SU-DHL-6 (cell line): ENCODE measurements around the gene EDARADD.

ENCODE experiments used
- H2AFZ ChIP-seq: fragments of 200-600 bp; sonication (generic); 2 replicates; pipeline ENCODE4 v1.6.1; 2014; ENCODE audit warnings: low read depth, mild to moderate bottlenecking, moderate library complexity, mixed read lengths, antibody characterized with exemption, low read length; ENCODE audit not compliant: severe bottlenecking
- H3F3A ChIP-seq: fragments of 200-600 bp; shearing (Covaris generic); 2 replicates; pipeline ENCODE4 v1.6.0; 2016; ENCODE audit warnings: antibody characterized with exemption, mild to moderate bottlenecking; ENCODE audit not compliant: insufficient read depth
- H3K27ac ChIP-seq: fragments of 200-600 bp; sonication (generic); 2 replicates; pipeline ENCODE4 v1.5.1; 2016; ENCODE audit warnings: low read depth, mild to moderate bottlenecking, low read length, moderate library complexity, mixed read lengths
- H3K27me3 ChIP-seq: fragments of 200-600 bp; sonication (generic), shearing (Covaris generic); 2 replicates; pipeline ENCODE4 v1.6.0; 2014; ENCODE audit warnings: mild to moderate bottlenecking, low read length
- H3K36me3 ChIP-seq: fragments of 200-600 bp; sonication (generic); 2 replicates; pipeline ENCODE4 v1.6.1; 2014; ENCODE audit warnings: mild to moderate bottlenecking, low read length, mixed read lengths
- H3K4me2 ChIP-seq: fragments of 300-600, 200-600 bp; shearing (Covaris generic), sonication (generic); 2 replicates; pipeline ENCODE4 v1.6.0; 2014; ENCODE audit warnings: low read length, low read depth, mild to moderate bottlenecking; ENCODE audit not compliant: poor library complexity, severe bottlenecking
- H3K4me3 ChIP-seq: fragments of 200-600 bp; sonication (generic); 2 replicates; pipeline ENCODE4 v1.5.1; 2014; ENCODE audit warnings: antibody characterized with exemption, low read length, mild to moderate bottlenecking, mixed read lengths; ENCODE audit not compliant: insufficient read depth, poor library complexity, severe bottlenecking
- H3K79me2 ChIP-seq: fragments of 200-600 bp; sonication (generic); 2 replicates; pipeline ENCODE4 v1.6.1; 2014; ENCODE audit warnings: mild to moderate bottlenecking, low read length, moderate library complexity; ENCODE audit not compliant: insufficient read depth
- H3K9ac ChIP-seq: fragments of 200-600 bp; sonication (generic); 2 replicates; pipeline ENCODE4 v1.7.0; 2014; ENCODE audit warnings: mild to moderate bottlenecking, low read length
- H3K9me2 ChIP-seq: fragments of 200-600 bp; sonication (generic); replicated peaks from 2 replicates; pipeline ENCODE4 v1.6.1; 2014; ENCODE audit warnings: low read length; ENCODE audit not compliant: insufficient read depth
- H3K9me3 ChIP-seq: fragments of 200-600 bp; sonication (generic); 2 replicates; pipeline ENCODE4 v1.6.1; 2014; ENCODE audit warnings: low read length, mixed read lengths; ENCODE audit not compliant: insufficient read depth
- H4K20me1 ChIP-seq: fragments of 200-600 bp; sonication (generic); 2 replicates; pipeline ENCODE4 v1.6.1; 2014; ENCODE audit warnings: low read depth, mild to moderate bottlenecking, antibody characterized with exemption, low read length, moderate library complexity, mixed read lengths
- EZH2phosphoT487 ChIP-seq: fragments of 200-600 bp; sonication (generic), shearing (Covaris generic); conservative IDR thresholded peaks from 2 replicates; pipeline ENCODE4 v1.6.1; 2018; ENCODE audit warnings: mild to moderate bottlenecking, antibody characterized with exemption, low read length, moderate library complexity, mixed read lengths
- TF ChIP-seq, protein P1 (sequence below): fragments of 200-600 bp; sonication (generic); IDR thresholded peaks from one replicate; pipeline ENCODE4 v1.5.1; 2017; ENCODE audit warnings: antibody characterized with exemption, mild to moderate bottlenecking, low read length, moderate library complexity; ENCODE audit not compliant: insufficient read depth, poor library complexity, severe bottlenecking

EDARADD gene

DNA sequence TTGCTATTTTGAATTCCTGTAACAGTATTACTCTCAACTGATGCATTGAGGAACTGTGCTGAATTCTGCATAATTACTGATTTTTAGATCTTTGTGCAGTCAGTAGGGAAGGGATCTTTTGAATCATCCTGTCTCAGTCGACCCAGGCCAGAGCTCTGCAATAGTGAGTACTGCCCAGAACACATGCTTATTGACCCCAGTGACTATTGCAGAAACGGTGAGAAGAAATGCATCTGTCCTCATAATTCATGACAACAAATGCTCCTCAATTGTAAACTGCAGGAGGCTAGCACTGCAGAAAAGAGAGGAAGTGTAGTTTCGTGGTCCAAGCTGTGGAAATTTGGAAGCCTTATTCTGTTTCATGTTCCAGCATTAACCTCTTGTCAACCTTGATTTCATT lies 19.6 kb downstream of the EDARADD start:
- Histone ChIP-seq H3K9me3 (no peaks in the 10 kb centered on the region), H3K79me2 (no peaks in the 10 kb centered on the region), H3K4me2 (no peak overlapping the region), H4K20me1 (no peaks in the 10 kb centered on the region), H3K4me3 (no peak overlapping the region), H3K9ac (no peak overlapping the region), H2AFZ (no peak overlapping the region), H3K9me2 (no peaks in the 10 kb centered on the region), H3K27ac (no peak overlapping the region), H3K36me3 (no peaks in the 10 kb centered on the region), H3K27me3 (no peaks in the 10 kb centered on the region), H3F3A (no peaks in the 10 kb centered on the region)
- no peak for TF ChIP-seq EZH2phosphoT487
- TF ChIP-seq, protein P1, sequence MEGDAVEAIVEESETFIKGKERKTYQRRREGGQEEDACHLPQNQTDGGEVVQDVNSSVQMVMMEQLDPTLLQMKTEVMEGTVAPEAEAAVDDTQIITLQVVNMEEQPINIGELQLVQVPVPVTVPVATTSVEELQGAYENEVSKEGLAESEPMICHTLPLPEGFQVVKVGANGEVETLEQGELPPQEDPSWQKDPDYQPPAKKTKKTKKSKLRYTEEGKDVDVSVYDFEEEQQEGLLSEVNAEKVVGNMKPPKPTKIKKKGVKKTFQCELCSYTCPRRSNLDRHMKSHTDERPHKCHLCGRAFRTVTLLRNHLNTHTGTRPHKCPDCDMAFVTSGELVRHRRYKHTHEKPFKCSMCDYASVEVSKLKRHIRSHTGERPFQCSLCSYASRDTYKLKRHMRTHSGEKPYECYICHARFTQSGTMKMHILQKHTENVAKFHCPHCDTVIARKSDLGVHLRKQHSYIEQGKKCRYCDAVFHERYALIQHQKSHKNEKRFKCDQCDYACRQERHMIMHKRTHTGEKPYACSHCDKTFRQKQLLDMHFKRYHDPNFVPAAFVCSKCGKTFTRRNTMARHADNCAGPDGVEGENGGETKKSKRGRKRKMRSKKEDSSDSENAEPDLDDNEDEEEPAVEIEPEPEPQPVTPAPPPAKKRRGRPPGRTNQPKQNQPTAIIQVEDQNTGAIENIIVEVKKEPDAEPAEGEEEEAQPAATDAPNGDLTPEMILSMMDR = no peak

DNA sequence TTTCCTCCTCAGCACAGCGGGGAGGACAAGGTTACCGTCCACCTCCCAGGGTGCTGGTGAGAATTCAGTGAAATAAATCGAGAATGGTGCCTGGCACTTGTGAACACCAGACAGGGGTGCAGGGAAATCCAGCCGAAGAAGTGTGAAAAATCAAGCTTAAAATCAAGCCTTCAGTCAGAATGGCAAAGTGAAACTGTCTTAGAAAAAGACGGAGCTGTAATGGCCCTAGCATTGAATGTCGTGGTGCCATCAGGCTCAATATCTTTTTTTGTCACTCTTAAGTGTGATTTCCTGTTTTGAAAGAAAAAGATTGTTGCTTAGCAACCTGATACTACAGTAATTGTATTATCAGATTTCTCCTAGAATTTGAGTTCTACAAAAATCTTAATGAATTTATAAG lies 22.1 kb downstream of the EDARADD start:
- Histone ChIP-seq H3K4me3 (no peak overlapping the region), H3K9ac (no peak overlapping the region), H3K27ac (no peak overlapping the region), H3K4me2 (no peak overlapping the region), H3K9me2 (no peaks in the 10 kb centered on the region), H3K27me3 (no peaks in the 10 kb centered on the region), H2AFZ (no peak overlapping the region), H3F3A (no peaks in the 10 kb centered on the region), H3K79me2 (no peaks in the 10 kb centered on the region), H3K36me3 (no peaks in the 10 kb centered on the region), H3K9me3 (no peaks in the 10 kb centered on the region), H4K20me1 (no peaks in the 10 kb centered on the region)
- TF ChIP-seq, protein P1 = no peak
- no peak for TF ChIP-seq EZH2phosphoT487

GRCh38 chr1:236417336-236417735 lies 23.2 kb downstream of the EDARADD start:
- Histone ChIP-seq H3K4me3 (no peak overlapping the region), H3K9me2 (no peaks in the 10 kb centered on the region), H3K9ac (no peak overlapping the region), H3F3A (no peaks in the 10 kb centered on the region), H2AFZ (no peak overlapping the region), H3K79me2 (no peaks in the 10 kb centered on the region), H3K27ac (no peak overlapping the region), H3K4me2 (no peak overlapping the region), H4K20me1 (no peaks in the 10 kb centered on the region), H3K36me3 (no peaks in the 10 kb centered on the region), H3K27me3 (no peaks in the 10 kb centered on the region), H3K9me3 (no peaks in the 10 kb centered on the region)
- TF ChIP-seq, protein P1 = no peak
- TF ChIP-seq EZH2phosphoT487 = no peak
